HG03103 (cell line): Measurements from ENCODE around the gene PKD1L1.
A peak's percentile ranks its signal among the peaks of the same experiment; 100 is the strongest.

Experiments
- ATAC-seq: cut with Tn5 transposase; IDR thresholded peaks from one replicate; pipeline ENCODE4 v1.9.1; 2021; ENCODE audit warnings: low read depth; ENCODE audit not compliant: unreplicated experiment

The PKD1L1 gene

DNA sequence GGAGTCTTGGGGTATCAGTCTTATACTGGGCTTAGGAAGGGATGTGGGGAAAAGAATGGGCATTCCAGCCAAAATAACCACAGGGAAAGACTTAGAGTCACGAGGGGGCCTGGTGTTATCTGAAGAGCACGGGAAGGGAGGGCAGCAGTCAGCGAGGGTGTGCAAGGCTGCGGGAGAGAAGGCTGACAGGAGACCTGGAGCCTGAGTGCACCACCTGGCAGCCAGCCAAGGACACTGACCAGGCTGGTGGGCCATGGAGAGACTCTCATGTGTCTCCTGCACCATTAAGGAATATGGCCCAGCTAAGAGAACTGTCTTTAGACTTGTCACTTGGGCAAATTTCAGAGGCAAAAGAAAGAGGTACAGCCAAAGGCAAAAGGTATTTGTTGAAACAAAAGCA is 69.6 kb downstream of the PKD1L1 start:
- ATAC-seq = no peak

DNA sequence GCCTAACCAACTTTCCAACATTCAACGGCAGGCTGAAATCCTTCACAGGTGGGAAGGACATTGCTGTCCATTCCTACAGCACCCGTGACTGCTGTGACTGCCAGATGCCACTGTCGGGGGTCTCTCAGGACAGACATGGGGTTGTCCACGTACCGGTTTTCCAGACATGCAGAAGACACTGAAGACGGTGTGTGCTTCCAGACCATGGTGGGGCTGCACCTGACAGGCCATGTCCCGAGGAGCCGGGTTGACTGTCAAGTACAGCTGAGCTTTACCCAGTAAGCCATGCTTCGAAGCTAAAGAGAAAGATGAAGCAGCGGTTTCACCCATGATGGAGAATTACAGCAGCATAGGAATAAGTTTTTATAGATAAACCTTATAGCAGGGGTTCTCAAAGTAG is 70.9 kb downstream of the PKD1L1 start:
- no peak for ATAC-seq

DNA sequence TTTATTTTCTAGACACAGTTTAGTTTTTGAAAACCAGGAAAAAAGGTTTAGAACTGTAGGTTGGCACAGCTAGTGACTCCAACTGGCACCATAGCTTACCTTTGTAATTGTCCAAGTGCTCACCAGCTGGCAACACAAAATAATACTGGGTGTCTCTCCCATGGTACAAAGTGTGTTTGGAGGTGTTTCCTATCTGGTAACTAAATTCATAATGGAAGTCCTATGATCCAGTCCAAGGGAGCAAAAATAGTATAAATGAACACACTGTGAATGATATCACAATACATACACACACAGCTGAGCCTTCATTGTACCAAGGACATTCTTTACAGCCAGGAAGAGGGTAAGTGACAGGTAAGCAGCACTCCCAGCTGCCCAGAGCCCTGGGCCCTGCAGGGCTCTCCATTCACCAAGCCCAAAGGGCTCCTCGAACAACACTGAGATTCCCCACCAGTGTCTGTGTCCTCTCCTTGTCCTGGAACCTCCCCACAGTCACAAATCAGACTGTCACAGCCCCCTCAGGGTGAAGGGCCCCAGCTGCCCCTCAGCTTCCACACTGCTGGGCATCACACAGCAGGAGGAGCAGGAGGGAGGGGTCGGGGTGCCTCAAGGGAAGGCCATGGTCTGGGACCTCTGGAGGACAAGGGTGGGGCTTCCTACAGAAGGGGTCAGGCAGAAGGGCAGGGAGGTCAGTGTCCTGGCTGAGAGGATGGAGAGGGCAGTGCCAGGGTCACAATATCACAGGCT is 72.1 kb downstream of the PKD1L1 start:
- no peak for ATAC-seq

DNA sequence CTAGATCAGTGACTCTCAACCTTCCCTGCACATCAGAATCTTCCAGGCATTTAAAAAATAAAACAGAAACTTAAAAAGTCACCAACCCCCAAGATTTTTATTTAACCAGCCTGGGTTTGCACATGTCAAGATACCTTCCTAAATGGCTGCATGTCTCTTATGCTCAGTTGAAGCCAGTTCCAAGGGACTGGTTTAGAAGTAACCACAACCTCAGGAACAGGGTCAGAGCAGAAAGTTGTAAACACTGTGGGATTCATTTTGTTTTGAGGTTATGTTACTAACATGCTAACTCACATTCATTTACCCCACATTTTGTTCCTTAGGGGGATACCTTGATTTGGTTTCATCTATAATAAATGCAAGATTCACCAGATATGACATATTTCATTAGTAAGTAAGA is 72.9 kb downstream of the PKD1L1 start:
- ATAC-seq = no peak

DNA sequence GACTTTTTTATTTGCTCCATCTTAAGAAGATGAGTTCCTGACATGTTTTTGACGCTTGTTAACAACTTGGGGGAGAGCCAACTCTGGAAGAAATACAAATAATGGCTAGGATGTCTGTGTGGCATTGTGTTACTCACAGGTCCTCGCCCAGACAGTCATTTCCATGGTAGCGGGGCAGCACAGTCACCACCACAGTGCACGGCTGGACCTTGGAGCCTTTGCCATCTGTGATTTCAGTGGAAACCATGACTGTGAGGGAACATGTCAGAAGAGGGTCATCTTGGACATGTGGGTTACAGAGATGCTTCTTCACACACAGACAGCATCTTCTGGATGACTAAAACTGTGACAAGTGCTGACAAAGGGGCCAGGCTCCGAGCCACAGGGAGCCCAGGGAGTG is 74.5 kb downstream of the PKD1L1 start:
- ATAC-seq = no peak

DNA sequence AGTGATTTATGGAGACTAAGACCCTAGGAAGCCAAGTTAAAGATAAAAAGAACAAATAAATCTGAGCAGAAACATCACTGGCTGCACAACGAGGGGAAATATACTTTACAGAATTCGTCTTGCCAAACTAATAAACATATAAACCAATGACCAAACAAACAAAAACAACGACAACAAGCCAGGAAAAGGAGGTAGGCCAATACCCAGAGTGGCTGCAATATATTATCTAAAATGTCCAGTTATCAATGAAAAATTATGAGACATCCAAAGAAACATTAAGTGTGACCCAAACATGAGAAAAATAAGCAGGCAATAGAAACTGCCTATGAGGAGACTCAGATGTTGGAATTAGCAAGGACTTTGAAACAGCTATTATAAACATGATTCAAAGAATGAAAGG is 81.0 kb downstream of the PKD1L1 start:
- ATAC-seq = no peak

DNA sequence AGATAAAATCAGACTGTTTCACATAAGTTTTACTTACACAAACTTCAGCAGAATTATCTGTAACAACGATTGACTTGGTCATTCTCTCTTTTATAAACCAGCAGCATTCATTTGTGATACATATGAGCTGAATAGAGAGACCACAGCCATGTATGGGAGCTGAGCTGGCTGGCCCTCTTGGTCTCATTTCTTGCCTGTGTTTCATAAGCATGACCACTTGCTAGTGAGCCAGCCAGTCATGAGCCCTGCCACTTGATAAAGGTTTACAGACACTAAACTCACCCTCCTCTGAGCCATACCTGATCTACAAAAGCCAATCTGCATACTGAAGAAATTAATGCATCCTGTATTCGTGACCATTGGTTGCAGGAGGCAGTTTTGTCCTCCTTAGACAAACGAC is 82.1 kb downstream of the PKD1L1 start:
- no peak for ATAC-seq

DNA sequence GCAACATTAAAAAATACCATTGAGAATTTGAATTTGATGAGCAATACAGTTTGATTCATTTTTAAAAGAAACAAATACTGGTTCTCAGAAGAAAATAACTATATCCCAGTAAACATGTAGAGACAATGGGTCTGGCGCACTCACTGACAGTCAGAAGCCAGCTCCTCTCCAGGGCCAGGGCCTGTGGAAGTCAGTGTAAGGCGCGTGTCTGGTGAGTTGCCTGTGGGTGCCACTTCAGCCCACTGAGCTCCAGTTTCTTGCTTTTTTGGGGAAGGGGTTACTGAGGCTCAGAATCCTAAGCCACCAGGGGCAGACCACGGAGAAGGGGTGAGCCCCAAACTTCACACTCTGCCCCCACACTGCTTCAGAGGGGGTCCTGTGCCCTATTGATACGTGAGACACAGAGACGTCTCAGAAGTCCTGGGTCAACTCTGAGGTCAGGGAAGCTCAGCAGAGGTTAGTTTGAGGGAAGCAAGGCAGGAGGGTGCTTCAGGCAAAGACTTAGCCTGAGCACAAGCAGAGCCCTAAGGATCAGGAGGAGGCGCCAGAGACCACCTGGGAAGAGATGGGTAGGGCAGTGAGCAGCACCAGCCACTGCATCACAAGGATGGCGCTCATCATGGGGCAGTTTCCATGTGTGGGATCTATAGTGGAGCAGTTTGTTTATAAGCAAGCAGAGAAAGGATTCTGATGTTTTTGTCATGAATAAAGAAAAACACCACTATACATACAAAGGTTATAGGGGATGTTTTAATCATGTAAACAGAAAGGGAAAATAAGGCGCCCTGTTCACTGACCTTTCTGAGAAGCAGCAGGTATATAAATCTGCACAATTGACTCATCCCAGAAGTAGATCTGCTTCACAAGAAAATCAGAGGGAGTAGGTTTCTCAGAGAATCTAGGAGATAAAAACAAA is 95.7 kb downstream of the PKD1L1 start:
- ATAC-seq = peak; percentile 58

DNA sequence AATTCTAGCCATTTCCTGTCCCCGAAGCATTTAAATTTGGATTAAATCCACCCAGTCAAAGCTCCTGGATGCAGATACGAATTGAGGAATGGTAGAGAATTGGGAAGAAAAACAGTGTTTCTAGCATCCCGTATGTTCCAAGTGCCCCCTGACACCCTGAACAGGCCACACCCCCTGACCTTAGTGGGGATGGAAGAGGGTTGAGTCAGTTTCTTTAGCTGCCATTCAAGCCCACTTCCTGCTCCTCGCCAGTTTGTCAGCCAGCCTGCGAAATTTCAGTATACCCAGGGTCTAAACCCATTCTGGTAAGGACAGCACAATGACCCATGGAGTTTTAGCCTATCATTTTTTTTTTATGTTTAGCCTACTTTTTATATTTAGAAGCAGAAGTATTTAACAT is 101.1 kb downstream of the PKD1L1 start:
- no peak for ATAC-seq

DNA sequence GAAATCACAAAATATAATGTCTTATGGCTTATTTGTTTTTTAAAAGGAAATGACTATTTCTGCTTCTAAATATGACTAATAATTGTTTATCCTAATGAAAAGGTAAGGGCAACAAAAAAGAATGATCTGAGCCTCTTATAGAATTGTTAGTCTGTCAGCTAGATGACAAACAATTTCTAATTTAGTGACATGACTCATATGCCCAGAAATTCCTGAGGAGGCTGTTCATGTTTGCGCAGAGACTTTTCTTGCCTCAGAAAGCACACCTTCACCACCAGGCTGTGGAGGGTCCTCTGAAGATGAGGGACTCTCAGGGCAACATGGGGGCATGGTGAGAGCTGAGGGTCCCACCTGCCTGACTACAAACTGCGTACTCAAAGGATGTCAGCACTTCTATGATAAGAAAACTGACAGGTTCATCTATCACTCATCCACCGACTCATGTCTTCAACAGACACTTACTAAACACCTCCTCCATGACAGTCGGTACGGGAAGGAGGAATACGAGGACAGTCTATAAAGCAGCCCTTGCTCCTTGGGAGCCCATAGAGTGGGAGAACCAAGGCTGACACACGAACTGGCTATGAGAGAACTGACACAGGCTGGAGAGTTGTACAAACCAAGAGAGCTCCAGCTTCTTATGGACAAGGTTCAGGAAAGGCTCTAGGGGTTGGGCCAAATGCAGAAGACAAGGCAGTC is 102.0 kb downstream of the PKD1L1 start:
- no peak for ATAC-seq

DNA sequence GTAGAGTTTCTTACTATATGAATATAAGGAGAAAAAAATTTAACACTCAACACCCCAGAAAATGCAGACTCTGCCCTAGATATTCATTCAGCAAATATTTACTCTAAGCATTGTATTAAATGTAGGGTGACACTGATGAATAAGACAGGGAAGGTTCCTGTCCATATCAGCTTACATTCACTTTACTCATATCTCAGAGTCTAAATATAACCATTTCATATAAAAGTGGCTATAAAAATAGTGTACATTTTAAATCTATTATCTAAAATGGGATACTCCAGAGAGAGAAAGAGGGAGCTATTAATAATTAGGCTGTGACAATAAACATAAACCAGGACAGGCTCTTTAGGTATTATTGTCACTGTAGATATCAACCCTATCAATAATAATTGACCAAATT is 104.0 kb downstream of the PKD1L1 start:
- ATAC-seq = no peak

DNA sequence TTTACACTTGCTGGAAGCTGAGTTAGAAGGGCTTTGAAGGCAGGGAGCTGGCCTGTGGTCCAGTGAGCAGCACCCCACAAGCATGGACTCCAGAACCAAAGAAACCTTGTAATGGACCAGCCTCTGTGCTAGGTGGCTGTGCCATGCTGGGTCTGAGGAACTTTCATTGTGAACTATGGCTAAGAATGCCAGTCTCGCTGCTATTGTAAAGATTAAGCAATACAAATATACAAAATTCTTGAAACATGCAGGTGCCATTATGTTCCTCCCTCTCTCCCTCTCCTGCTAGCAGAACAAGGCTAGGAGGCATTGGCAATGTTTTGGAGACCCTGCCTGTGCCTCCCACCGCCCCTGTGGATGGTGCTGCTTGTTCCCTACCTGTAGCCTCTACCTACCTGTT is 105.0 kb downstream of the PKD1L1 start:
- ATAC-seq = no peak

DNA sequence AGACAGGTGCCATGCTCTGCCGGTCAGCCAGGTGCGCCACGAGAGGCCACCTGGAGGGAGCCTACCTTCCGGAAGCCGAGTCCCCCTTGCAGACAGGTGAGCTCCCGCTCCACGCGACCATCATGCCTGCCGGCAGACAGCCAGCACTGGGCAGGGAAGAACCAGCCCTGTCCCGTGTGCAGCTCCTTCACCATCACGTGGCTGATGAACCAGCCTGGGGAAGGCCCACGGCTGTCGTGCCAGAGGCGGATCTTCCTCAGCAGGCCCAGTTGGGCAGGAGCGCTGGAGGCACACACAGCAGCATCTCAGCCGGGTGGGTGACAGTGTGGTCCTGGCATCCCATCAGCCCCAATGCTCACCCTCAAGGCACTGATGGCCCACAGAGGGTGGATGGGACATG is 108.9 kb downstream of the PKD1L1 start:
- no peak for ATAC-seq

DNA sequence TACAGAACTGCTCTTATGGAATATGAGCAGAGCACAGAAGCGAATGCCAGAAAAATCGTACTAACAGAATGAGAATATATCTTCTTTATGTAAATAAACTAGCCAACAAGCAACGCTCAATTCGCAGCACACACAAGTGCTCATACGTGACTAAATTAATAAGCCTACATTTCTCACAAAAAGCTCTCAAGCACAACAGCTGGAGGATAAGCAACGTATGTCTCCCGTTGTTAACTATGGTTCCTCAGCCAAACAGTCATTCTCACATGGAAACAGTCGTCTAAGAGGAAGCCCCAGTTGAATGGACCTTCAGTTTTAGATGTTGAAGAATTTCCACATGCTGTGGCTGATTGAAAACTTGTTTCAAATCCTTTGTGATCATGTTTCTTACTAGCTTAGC is 110.4 kb downstream of the PKD1L1 start:
- no peak for ATAC-seq

DNA sequence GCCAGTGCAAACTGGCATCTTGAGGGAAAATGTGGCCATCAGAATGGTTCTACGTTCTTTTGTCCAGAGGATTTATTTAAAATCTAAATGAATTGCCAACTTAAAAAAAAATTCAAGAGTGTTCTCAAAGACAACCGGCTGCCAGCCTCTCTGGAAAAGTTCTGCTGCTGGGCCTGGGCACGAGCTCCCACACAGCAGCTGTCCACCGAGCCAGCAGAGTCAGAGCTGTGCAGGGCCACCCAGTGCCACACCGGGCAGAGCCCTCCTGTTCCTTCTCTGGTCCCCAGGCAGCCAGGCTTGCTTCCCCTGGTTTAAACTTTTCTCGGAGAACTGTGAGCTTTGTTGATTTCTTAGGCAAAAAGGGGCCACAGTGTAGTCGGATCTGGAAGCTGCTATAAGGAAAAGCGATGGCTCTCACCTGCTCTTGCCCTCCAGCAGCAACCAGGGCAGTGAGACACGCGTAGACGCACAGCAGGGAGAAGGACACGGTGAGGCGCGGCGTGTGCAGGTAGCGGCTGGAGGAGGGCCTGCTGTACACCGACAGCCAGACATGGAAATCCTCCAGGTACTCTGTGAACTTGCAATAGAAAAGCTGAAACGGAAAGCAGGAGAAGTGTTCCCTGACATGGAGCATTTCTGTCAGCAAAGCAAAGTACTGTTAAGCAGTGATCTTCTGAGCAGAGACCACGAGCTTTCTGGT is 111.6 kb downstream of the PKD1L1 start:
- no peak for ATAC-seq

DNA sequence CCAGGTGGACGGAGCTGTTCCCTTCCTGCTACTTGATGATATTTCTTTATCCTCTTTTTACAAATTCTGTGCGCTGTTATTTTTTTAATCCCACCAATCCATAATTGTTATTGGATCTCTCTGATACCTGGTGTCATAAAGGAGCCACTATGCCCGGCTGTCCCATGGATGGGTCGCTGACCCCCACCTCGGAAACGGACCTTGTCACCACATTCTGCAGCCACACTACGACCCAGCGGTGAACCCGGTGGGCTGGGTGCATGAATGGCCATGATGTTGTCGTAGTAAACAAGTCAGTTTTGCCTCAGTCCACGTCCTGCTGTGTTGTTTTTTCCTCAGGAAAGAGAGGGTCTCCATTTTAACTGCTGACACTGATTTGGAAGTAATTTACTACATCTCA is 112.2 kb downstream of the PKD1L1 start:
- ATAC-seq = no peak

DNA sequence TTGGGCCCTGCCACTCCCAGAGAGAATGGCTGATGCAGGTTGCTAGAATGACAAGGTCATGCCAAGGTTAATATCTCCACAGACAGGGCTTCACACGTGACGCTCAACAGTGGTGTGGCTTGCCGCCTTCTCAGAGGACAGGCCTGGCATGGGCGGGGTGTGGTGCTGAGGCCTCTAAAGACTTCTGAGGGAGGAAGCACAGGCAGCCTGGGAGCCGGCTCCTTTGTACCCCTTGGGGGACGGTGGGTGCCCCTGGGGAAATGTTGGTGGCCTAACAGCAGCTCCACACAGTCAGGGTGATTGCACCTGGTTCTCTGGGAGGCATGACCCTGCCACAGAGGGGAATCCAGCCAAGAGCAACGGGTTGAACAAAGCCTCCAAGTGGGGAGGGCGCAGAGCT is 115.1 kb downstream of the PKD1L1 start:
- ATAC-seq = no peak

DNA sequence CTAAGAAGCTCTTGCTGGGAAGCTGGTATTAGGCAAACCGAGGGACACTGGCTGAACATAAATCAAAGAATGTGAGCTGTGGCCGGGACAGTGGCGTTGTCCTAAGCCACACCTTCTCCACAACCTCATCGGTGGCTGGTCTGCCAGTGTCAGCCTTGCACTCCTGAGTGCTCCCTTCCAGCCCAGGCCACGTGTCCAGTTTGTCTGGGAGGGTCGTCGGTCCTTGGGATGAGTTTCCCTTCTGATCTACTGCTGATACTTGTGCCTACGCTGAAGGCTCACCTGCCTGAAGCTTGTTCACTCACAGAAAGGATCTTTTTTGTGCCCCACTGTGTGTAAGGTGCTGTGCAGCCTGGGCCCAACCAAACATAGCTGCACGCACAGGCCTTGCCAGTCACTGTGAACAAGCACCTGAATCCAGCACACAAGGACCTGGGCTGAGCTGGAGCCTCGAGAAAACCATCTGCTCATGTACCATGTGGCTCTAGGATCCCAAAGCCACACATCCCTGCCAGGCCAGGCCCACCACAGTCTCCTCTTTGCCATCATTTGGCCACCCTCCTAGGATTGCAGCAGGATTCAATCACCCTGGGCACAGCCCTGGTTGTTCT is 116.1 kb downstream of the PKD1L1 start:
- ATAC-seq = no peak

DNA sequence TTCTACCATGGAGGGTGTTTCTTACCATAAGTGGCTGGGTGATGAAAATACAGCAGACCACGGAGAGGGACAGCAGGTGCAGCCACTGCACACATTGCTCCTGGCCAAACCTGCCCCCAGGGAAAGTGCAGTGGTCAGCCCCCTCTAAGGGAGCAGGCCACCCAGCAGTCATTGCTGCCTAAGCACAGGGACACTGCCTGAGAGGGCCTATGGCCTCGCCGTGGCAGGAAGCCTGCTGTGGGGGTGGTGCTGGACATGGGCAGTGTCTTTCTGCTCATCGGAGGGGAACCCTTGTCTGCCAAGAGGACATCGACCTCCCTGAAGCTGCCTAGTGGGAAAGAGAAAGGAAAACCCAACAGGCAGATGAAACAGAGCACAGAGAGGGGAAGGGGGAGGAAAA is 118.3 kb downstream of the PKD1L1 start:
- ATAC-seq = no peak

DNA sequence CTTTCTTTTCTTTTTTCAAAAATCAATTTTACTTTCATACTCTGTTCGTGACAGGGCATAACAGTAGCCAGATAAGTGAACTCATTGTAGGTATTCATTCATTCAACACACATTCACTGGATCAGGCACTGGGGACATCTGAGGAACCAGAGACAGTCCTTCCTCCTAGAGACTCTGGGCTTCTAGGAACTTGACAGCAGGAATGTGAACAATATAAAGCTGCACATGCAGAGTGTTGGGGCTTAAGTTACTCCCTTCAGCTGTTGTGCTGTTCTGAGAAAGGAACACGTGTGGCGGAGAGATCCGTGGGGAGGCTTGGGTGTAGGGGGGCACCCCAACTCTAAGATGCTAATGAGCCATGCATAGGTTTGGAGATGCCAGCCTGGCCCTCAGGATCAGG is 120.4 kb downstream of the PKD1L1 start:
- no peak for ATAC-seq
